H9 (cell line): ENCODE measurements around the gene ZNF488. TPM values are rescaled to one million over a fixed set of nuclear protein-coding genes. Genes with fewer than 3 reads are reported as not detected.

Experiments used
- DNase-seq: peaks from one replicate; pipeline ENCODE4 v3.0.0-alpha.2; 2017
- H2AFZ ChIP-seq: one replicate; pipeline ENCODE4 v1.6.1; 2013; ENCODE audit warnings: mild to moderate bottlenecking, low read length, control low read depth, moderate library complexity
- H2AK5ac ChIP-seq: 2 replicates; pipeline ENCODE4 v1.6.1; 2013; ENCODE audit warnings: low read length, control low read depth, mixed read lengths; ENCODE audit not compliant: insufficient read length
- H2BK120ac ChIP-seq: one replicate; pipeline ENCODE4 v1.6.1; 2013; ENCODE audit warnings: low read depth, mild to moderate bottlenecking, low read length, control low read depth, inconsistent platforms; ENCODE audit not compliant: poor library complexity, severe bottlenecking
- H2BK12ac ChIP-seq: 2 replicates; pipeline ENCODE4 v1.6.1; 2013; ENCODE audit warnings: low read length, control low read depth, mixed read lengths, low read depth; ENCODE audit not compliant: insufficient read length
- H2BK15ac ChIP-seq: 2 replicates; pipeline ENCODE4 v1.6.1; 2013; ENCODE audit warnings: low read depth, low read length, control low read depth
- H2BK20ac ChIP-seq: one replicate; pipeline ENCODE4 v1.6.1; 2013; ENCODE audit warnings: low read depth, mild to moderate bottlenecking, low read length, control low read depth, inconsistent platforms; ENCODE audit not compliant: poor library complexity, severe bottlenecking
- H2BK5ac ChIP-seq: 2 replicates; pipeline ENCODE4 v1.6.1; 2013; ENCODE audit warnings: low read length, control low read depth, mixed read lengths; ENCODE audit not compliant: insufficient read length
- H3K14ac ChIP-seq: 2 replicates; pipeline ENCODE4 v1.6.1; 2013; ENCODE audit warnings: low read length, control low read depth; ENCODE audit not compliant: insufficient read depth
- H3K18ac ChIP-seq: 2 replicates; pipeline ENCODE4 v1.6.1; 2013; ENCODE audit warnings: low read depth, mild to moderate bottlenecking, mixed read lengths, low read length, control low read depth; ENCODE audit not compliant: insufficient read length
- H3K23ac ChIP-seq: 2 replicates; pipeline ENCODE4 v1.6.1; 2013; ENCODE audit warnings: low read length, control low read depth, mixed read lengths, low read depth; ENCODE audit not compliant: insufficient read length
- H3K23me2 ChIP-seq: 2 replicates; pipeline ENCODE4 v1.6.1; 2013; ENCODE audit warnings: low read depth, mild to moderate bottlenecking, mixed read lengths, low read length, control low read depth; ENCODE audit not compliant: insufficient read length, poor library complexity, severe bottlenecking
- H3K27ac ChIP-seq: 2 replicates; pipeline ENCODE4 v1.5.1; 2013; ENCODE audit warnings: low read length, control low read depth, mixed read lengths, low read depth; ENCODE audit not compliant: insufficient read length
- H3K27me3 ChIP-seq: 2 replicates; pipeline ENCODE4 v1.6.1; 2013; ENCODE audit warnings: low read length, control low read depth, inconsistent platforms; ENCODE audit not compliant: insufficient read depth
- H3K4ac ChIP-seq: 2 replicates; pipeline ENCODE4 v1.6.1; 2013; ENCODE audit warnings: low read depth, mild to moderate bottlenecking, control low read depth, inconsistent platforms, low read length, moderate library complexity
- H3K4me1 ChIP-seq: 2 replicates; pipeline ENCODE4 v1.6.1; 2013; ENCODE audit warnings: low read length, control low read depth, inconsistent platforms; ENCODE audit not compliant: insufficient read depth
- H3K4me2 ChIP-seq: 2 replicates; pipeline ENCODE4 v1.6.1; 2013; ENCODE audit warnings: low read length, control low read depth, mixed read lengths; ENCODE audit not compliant: insufficient read length, insufficient read depth
- H3K56ac ChIP-seq: 2 replicates; pipeline ENCODE4 v1.6.1; 2013; ENCODE audit warnings: low read depth, mild to moderate bottlenecking, mixed read lengths, low read length, control low read depth; ENCODE audit not compliant: insufficient read length
- H3K79me1 ChIP-seq: 2 replicates; pipeline ENCODE4 v1.6.1; 2013; ENCODE audit warnings: low read depth, mild to moderate bottlenecking, moderate library complexity, low read length, control low read depth, inconsistent platforms; ENCODE audit not compliant: insufficient read depth, poor library complexity, severe bottlenecking
- H3K79me2 ChIP-seq: 2 replicates; pipeline ENCODE4 v1.6.1; 2013; ENCODE audit warnings: low read length, control low read depth, inconsistent platforms; ENCODE audit not compliant: insufficient read depth
- H3K9ac ChIP-seq: 2 replicates; pipeline ENCODE4 v1.6.1; 2013; ENCODE audit warnings: low read length, control low read depth, mixed read lengths; ENCODE audit not compliant: insufficient read length; ENCODE audit errors: extremely low read depth
- H3K9me3 ChIP-seq: one replicate; pipeline ENCODE4 v1.6.1; 2013; ENCODE audit warnings: low read depth, low read length, inconsistent platforms; ENCODE audit not compliant: control insufficient read depth
- H3T11ph ChIP-seq: one replicate; pipeline ENCODE4 v1.6.1; 2013; ENCODE audit warnings: mild to moderate bottlenecking, low read length, control low read depth, inconsistent platforms
- H4K20me1 ChIP-seq: one replicate; pipeline ENCODE4 v1.6.1; 2013; ENCODE audit not compliant: control insufficient read depth, insufficient read length, insufficient read depth
- H4K5ac ChIP-seq: 2 replicates; pipeline ENCODE4 v1.6.1; 2013; ENCODE audit warnings: low read depth, mild to moderate bottlenecking, mixed read lengths, low read length, control low read depth; ENCODE audit not compliant: insufficient read length
- H4K8ac ChIP-seq: replicated peaks from 2 replicates; pipeline ENCODE4 v1.6.1; 2013; ENCODE audit warnings: low read length, control low read depth, mixed read lengths, low read depth; ENCODE audit not compliant: insufficient read length
- H4K91ac ChIP-seq: 2 replicates; pipeline ENCODE4 v1.6.1; 2013; ENCODE audit warnings: low read depth, mild to moderate bottlenecking, moderate library complexity, mixed read lengths, low read length, control low read depth; ENCODE audit not compliant: insufficient read length
- H3K27ac Mint-ChIP-seq, 3 experiments: 2 replicates in 2 of 3; 3 replicates in 1 of 3; pipeline ENCODE4 v1.8.0; 2020 to 2021; ENCODE audit warnings: mixed read lengths in 3 of 3, mild to moderate bottlenecking in 1 of 3, moderate library complexity in 1 of 3
- H3K27me3 Mint-ChIP-seq: 2 replicates; pipeline ENCODE4 v1.8.0; 2021; ENCODE audit warnings: low read depth, mild to moderate bottlenecking, moderate library complexity, mixed read lengths
- H3K36me3 Mint-ChIP-seq, 3 experiments: 2 replicates in 2 of 3; 3 replicates in 1 of 3; pipeline ENCODE4 v1.8.0; 2020 to 2021; ENCODE audit warnings: low read depth in 3 of 3, mixed read lengths in 3 of 3; ENCODE audit not compliant: insufficient read depth in 1 of 3
- H3K4me1 Mint-ChIP-seq, 2 experiments: 2 replicates each; pipeline ENCODE4 v1.8.0; 2020; ENCODE audit warnings: mixed read lengths in 2 of 2
- H3K4me3 Mint-ChIP-seq, 2 experiments: 2 replicates in 1 of 2; 3 replicates in 1 of 2; pipeline ENCODE4 v1.8.0; 2020 to 2021; ENCODE audit warnings: mild to moderate bottlenecking in 2 of 2, mixed read lengths in 2 of 2, moderate library complexity in 1 of 2
- H3K9me3 Mint-ChIP-seq, 2 experiments: 2 replicates in 1 of 2; 3 replicates in 1 of 2; pipeline ENCODE4 v1.8.0; 2020; ENCODE audit warnings: mild to moderate bottlenecking in 2 of 2, mixed read lengths in 2 of 2, moderate library complexity in 1 of 2
- CTCF ChIP-seq: fragments of 200-600 bp; sonication (generic); conservative IDR thresholded peaks from 3 replicates; pipeline ENCODE4 v1.8.0; 2021; ENCODE audit warnings: antibody characterized with exemption, mild to moderate bottlenecking
- WGBS: extraction: QIAGEN DNeasy Blood & Tissue Kit; methylation state at CpG from one replicate; pipeline ENCODE4 v1.1.7; 2013; ENCODE audit warnings: missing lambda C conversion rate, low lambda C conversion rate, mixed read lengths; ENCODE audit not compliant: insufficient read length; ENCODE audit errors: extremely low coverage; 5-methylcytosine and 5-hydroxymethylcytosine counted together
- total RNA-seq: library from RNA; stranded (reverse); gene quantifications from 2 replicates; pipeline ENCODE4 v1.2.1, GENCODE V29; 2021

The ZNF488 gene
- total RNA-seq, 1 experiment from 2014 or later: 2.9 TPM

- H3K4me3 Mint-ChIP-seq: no peak overlapping the region
These were observed 27.4 kb downstream of the ZNF488 start for GRCh38 chr10:47356708-47357107.

More at GRCh38 chr10:47356708-47357107, 27.4 kb downstream of the ZNF488 start:
- H3K23ac ChIP-seq: no peak overlapping the region
- no peak overlapping the region for H4K5ac ChIP-seq
- no CpG with 5 or more reads among the region's 5 CpGs for WGBS
- H3K4me2 ChIP-seq: no peak overlapping the region
- H3K27ac ChIP-seq: no peak overlapping the region
- Mint-ChIP-seq H3K4me1 (peaks cover 5% of the 10 kb centered on the region in 2 experiments; a peak in 3 of 4 replicates), H3K36me3 (no peaks in the 10 kb centered on the region), H3K27me3 (no peaks in the 10 kb centered on the region; the same call in 1 of the 2 replicates), H3K9me3 (no peaks in the 10 kb centered on the region), H3K27ac (no peak overlapping the region)
- H2BK5ac ChIP-seq: no peak overlapping the region
- H2BK20ac ChIP-seq: no peak overlapping the region
- no peaks in the 10 kb centered on the region for H3K79me2 ChIP-seq
- H3K23me2 ChIP-seq: no peaks in the 10 kb centered on the region
- no peak overlapping the region for H3K4ac ChIP-seq
- H3K18ac ChIP-seq: no peak overlapping the region
- H3K9me3 ChIP-seq: no peaks in the 10 kb centered on the region
- no peak overlapping the region for H2AFZ ChIP-seq
- H3K79me1 ChIP-seq: no peaks in the 10 kb centered on the region
- H3T11ph ChIP-seq: no peak overlapping the region
- no peak for DNase-seq
- no peaks in the 10 kb centered on the region for H3K4me1 ChIP-seq
- H4K20me1 ChIP-seq: no peaks in the 10 kb centered on the region
- no peak overlapping the region for H3K9ac ChIP-seq
- H3K56ac ChIP-seq: no peak overlapping the region
- H2BK120ac ChIP-seq: no peak overlapping the region
- H3K27me3 ChIP-seq: no peaks in the 10 kb centered on the region
- no peak overlapping the region for H3K14ac ChIP-seq
- no peak overlapping the region for H2BK15ac ChIP-seq
- no peak overlapping the region for H2AK5ac ChIP-seq
- H2BK12ac ChIP-seq: no peak overlapping the region
- H4K91ac ChIP-seq: no peak overlapping the region
- no peak overlapping the region for H4K8ac ChIP-seq
- no peak for TF ChIP-seq CTCF
